Hepatocyte (in vitro differentiated cells): ENCODE results near the gene PLA2G4D.

ENCODE experiments used
- CTCF ChIP-seq: fragments of 200-600 bp; sonication (generic); IDR thresholded peaks from 2 replicates; pipeline ENCODE4 v1.5.1; 2016; ENCODE audit warnings: antibody characterized with exemption, mild to moderate bottlenecking; ENCODE audit not compliant: poor library complexity
- EZH2 ChIP-seq: fragments of 200-600 bp; sonication (generic); IDR thresholded peaks from 2 replicates; pipeline ENCODE4 v1.6.1; 2016; ENCODE audit warnings: antibody characterized with exemption, mild to moderate bottlenecking, borderline replicate concordance
- EZH2phosphoT487 ChIP-seq: fragments of 200-600 bp; sonication (generic); IDR thresholded peaks from one replicate; pipeline ENCODE4 v1.6.1; 2018; ENCODE audit warnings: antibody characterized with exemption, mild to moderate bottlenecking, low read depth, moderate library complexity; ENCODE audit not compliant: unreplicated experiment, severe bottlenecking

GRCh38 chr15:42042602-42043400 lies 51.6 kb downstream of the PLA2G4D start:
- TF ChIP-seq CTCF (no peak), EZH2phosphoT487 (no peak), EZH2 (no peak)
